CD14-positive monocyte (primary cell): ENCODE results near the gene PAM. TPM values are rescaled to one million over a fixed set of nuclear protein-coding genes. Genes with fewer than 3 reads are reported as not detected.

ENCODE experiments used
- DNase-seq, 3 donors: peaks; one replicate each; pipeline ENCODE4 v3.0.0-alpha.2; 2011 to 2022
- H2AFZ ChIP-seq: 2 replicates; pipeline ENCODE4 v1.6.0; 2012; ENCODE audit warnings: mild to moderate bottlenecking, low read depth, low read length, inconsistent platforms; ENCODE audit not compliant: insufficient read depth, poor library complexity, severe bottlenecking
- H3K27ac ChIP-seq, 2 donors: 1 replicate in 1 of 2; 2 replicates in 1 of 2; pipeline ENCODE4 v1.5.1; 2012 to 2013; ENCODE audit warnings: low read length in 2 of 2, control low read depth in 1 of 2, inconsistent platforms in 1 of 2, low read depth in 1 of 2, mild to moderate bottlenecking in 1 of 2
- H3K27me3 ChIP-seq, 2 donors: one replicate each; pipeline versions ENCODE4 v1.6.0 to v1.6.1; 2011 to 2013; ENCODE audit warnings: low read length in 2 of 2; ENCODE audit not compliant: control insufficient read depth in 2 of 2, insufficient read depth in 2 of 2
- H3K36me3 ChIP-seq, 2 donors: replicated peaks in 1 of 2; 1 replicate in 1 of 2; 2 replicates in 1 of 2; pipeline versions ENCODE4 v1.5.1 to v1.6.1; 2012 to 2013; ENCODE audit warnings: low read length in 2 of 2, control low read depth in 1 of 2, inconsistent platforms in 1 of 2, mild to moderate bottlenecking in 1 of 2; ENCODE audit not compliant: insufficient read depth in 2 of 2, control insufficient read depth in 1 of 2
- H3K4me1 ChIP-seq, 2 donors: 1 replicate in 1 of 2; 2 replicates in 1 of 2; pipeline versions ENCODE4 v1.5.1 to v1.6.1; 2012 to 2013; ENCODE audit warnings: low read length in 2 of 2, control low read depth in 1 of 2, inconsistent platforms in 1 of 2, mild to moderate bottlenecking in 1 of 2, moderate library complexity in 1 of 2; ENCODE audit not compliant: insufficient read depth in 2 of 2, control insufficient read depth in 1 of 2
- H3K4me2 ChIP-seq: replicated peaks from 2 replicates; pipeline ENCODE3; 2012; ENCODE audit warnings: low read length, moderate library complexity, mild to moderate bottlenecking; ENCODE audit not compliant: poor library complexity, severe bottlenecking; ENCODE audit errors: extremely low read depth
- H3K4me3 ChIP-seq, 3 experiments: fragments of 200-600 bp in 1 of 3; sonication (generic) in 1 of 3; replicated peaks in 1 of 3; 1 replicate in 2 of 3; 2 replicates in 1 of 3; pipeline ENCODE4 v1.5.1; 2011 to 2013; ENCODE audit warnings: low read length in 3 of 3, mild to moderate bottlenecking in 3 of 3, control low read depth in 2 of 3, low read depth in 2 of 3, inconsistent platforms in 1 of 3, moderate library complexity in 1 of 3
- H3K79me2 ChIP-seq: 2 replicates; pipeline ENCODE4 v1.6.0; 2012; ENCODE audit warnings: mild to moderate bottlenecking, control low read depth, inconsistent platforms, low read length, moderate library complexity; ENCODE audit not compliant: insufficient read depth
- H3K9ac ChIP-seq: 2 replicates; pipeline ENCODE4 v1.6.0; 2017; ENCODE audit warnings: low read length, mild to moderate bottlenecking; ENCODE audit not compliant: insufficient read depth, poor library complexity, severe bottlenecking
- H3K9me3 ChIP-seq, 2 donors: replicated peaks in 1 of 2; 1 replicate in 1 of 2; 2 replicates in 1 of 2; pipeline versions ENCODE4 v1.5.1 to v1.6.1; 2012 to 2013; ENCODE audit warnings: low read length in 2 of 2, control low read depth in 1 of 2; ENCODE audit not compliant: control insufficient read depth in 1 of 2, insufficient read depth in 1 of 2
- H4K20me1 ChIP-seq: 2 replicates; pipeline ENCODE4 v1.6.0; 2012; ENCODE audit warnings: mild to moderate bottlenecking, low read length, control low read depth, moderate library complexity; ENCODE audit not compliant: insufficient read depth
- H3K27ac Mint-ChIP-seq, 7 donors: one replicate each; pipeline ENCODE4 v1.8.0; 2020; ENCODE audit warnings: mild to moderate bottlenecking in 7 of 7, mixed read lengths in 7 of 7, moderate library complexity in 6 of 7, inconsistent platforms in 2 of 7
- H3K27me3 Mint-ChIP-seq, 3 donors: one replicate each; pipeline ENCODE4 v1.8.0; 2021 to 2022; ENCODE audit warnings: low read depth in 3 of 3, mild to moderate bottlenecking in 3 of 3, mixed read lengths in 3 of 3, moderate library complexity in 3 of 3, inconsistent platforms in 1 of 3
- H3K36me3 Mint-ChIP-seq, 2 donors: one replicate each; pipeline ENCODE4 v1.8.0; 2020; ENCODE audit warnings: mixed read lengths in 2 of 2, inconsistent platforms in 1 of 2, mild to moderate bottlenecking in 1 of 2
- H3K4me1 Mint-ChIP-seq: one replicate; pipeline ENCODE4 v1.8.0; 2020; ENCODE audit warnings: mild to moderate bottlenecking, mixed read lengths
- H3K4me3 Mint-ChIP-seq, 2 donors: one replicate each; pipeline ENCODE4 v1.8.0; 2020; ENCODE audit warnings: mild to moderate bottlenecking in 2 of 2, mixed read lengths in 2 of 2, moderate library complexity in 1 of 2
- H3K9me3 Mint-ChIP-seq, 7 donors: one replicate each; pipeline ENCODE4 v1.8.0; 2020 to 2022; ENCODE audit warnings: mixed read lengths in 7 of 7, mild to moderate bottlenecking in 6 of 7, moderate library complexity in 6 of 7, inconsistent platforms in 2 of 7
- CTCF ChIP-seq: fragments of 200-600 bp; IDR thresholded peaks from one replicate; pipeline ENCODE4 v1.8.0; 2022; ENCODE audit warnings: antibody characterized with exemption, mild to moderate bottlenecking
- WGBS: methylation state at CpG from one replicate; pipeline ENCODE4 v1.1.5; 2013; ENCODE audit warnings: missing lambda C conversion rate; ENCODE audit not compliant: insufficient coverage; 5-methylcytosine and 5-hydroxymethylcytosine counted together
- intact Hi-C, 2 donors: fragments of 100-400 bp; cut with micrococcal nuclease; formaldehyde crosslinking; loops; one replicate each; pipeline versions ENCODE4 v1.15.0 to v1.15.1; 2023
- polyA plus RNA-seq, 3 donors: library from polyadenylated mRNA; depleted of rRNA in 1 of 3; unstranded in 2 of 3; stranded (reverse) in 1 of 3; fragments of 300-500 nt in 2 of 3; fragments of >200 nt in 1 of 3; fragmentation: Illumina TruSeq in 2 of 3; gene quantifications; 1 replicate in 2 of 3; 2 replicates in 1 of 3; pipeline ENCODE4 v1.2.3, GENCODE V29; 2012 to 2021

Gene PAM
- polyA plus RNA-seq, 3 donors: 11.8 to 27.4 (median 12.8) TPM

GRCh38 chr5:102901424-102902134, 146.5 kb downstream of the PAM start:
- Histone ChIP-seq H3K9me3 (no peaks in the 10 kb centered on the region), H3K4me3 (no peak overlapping the region), H3K36me3 (no peaks in the 10 kb centered on the region), H3K27me3 (no peaks in the 10 kb centered on the region), H3K4me2 (no peak overlapping the region), H3K27ac (no peak overlapping the region), H3K79me2 (no peaks in the 10 kb centered on the region), H4K20me1 (no peaks in the 10 kb centered on the region), H3K4me1 (no peaks in the 10 kb centered on the region), H2AFZ (no peak overlapping the region), H3K9ac (no peak overlapping the region)
- Mint-ChIP-seq H3K4me3 (no peak overlapping the region), H3K27ac (no peak overlapping the region), H3K4me1 (peaks cover 2% of the 10 kb centered on the region), H3K9me3 (no peaks in the 10 kb centered on the region), H3K36me3 (peaks cover 0 to 2% of the 10 kb centered on the region in 2 donors), H3K27me3 (no peaks in the 10 kb centered on the region)
- intact Hi-C loops: no loop called here
- WGBS: 88% methylated on average over 1 of the region's 3 CpGs
- TF ChIP-seq CTCF: no peak
- no peak for DNase-seq

GRCh38 chr5:102902135-102902448, 147.0 kb downstream of the PAM start:
- DNase-seq: no peak
- Histone ChIP-seq H3K36me3 (no peaks in the 10 kb centered on the region), H3K4me3 (no peak overlapping the region), H3K9ac (no peak overlapping the region), H3K27ac (no peak overlapping the region), H3K4me1 (no peaks in the 10 kb centered on the region), H3K4me2 (no peak overlapping the region), H4K20me1 (no peaks in the 10 kb centered on the region), H3K79me2 (no peaks in the 10 kb centered on the region), H3K27me3 (no peaks in the 10 kb centered on the region), H3K9me3 (no peaks in the 10 kb centered on the region), H2AFZ (no peak overlapping the region)
- Mint-ChIP-seq H3K27ac (no peak overlapping the region), H3K36me3 (peaks cover 0 to 2% of the 10 kb centered on the region in 2 donors), H3K4me1 (peaks cover 2% of the 10 kb centered on the region), H3K27me3 (no peaks in the 10 kb centered on the region), H3K4me3 (no peak overlapping the region), H3K9me3 (no peaks in the 10 kb centered on the region)
- no peak for TF ChIP-seq CTCF
- intact Hi-C loops: no loop called here
